Midbrain (tissue), 1 donor: ENCODE results near the gene HDAC9.
A peak's percentile ranks its signal among the peaks of the same experiment; 100 is the strongest.

Experiments used
- DNase-seq: peaks from one replicate; lab custom pipeline; 2025; lab: John Stamatoyannopoulos, UW

HDAC9 gene

GRCh38 chr7:18659746-18660145 lies 164.2 kb downstream of the HDAC9 start:
- no peak for DNase-seq

GRCh38 chr7:18663321-18663720 lies 167.8 kb downstream of the HDAC9 start:
- no peak for DNase-seq

DNA sequence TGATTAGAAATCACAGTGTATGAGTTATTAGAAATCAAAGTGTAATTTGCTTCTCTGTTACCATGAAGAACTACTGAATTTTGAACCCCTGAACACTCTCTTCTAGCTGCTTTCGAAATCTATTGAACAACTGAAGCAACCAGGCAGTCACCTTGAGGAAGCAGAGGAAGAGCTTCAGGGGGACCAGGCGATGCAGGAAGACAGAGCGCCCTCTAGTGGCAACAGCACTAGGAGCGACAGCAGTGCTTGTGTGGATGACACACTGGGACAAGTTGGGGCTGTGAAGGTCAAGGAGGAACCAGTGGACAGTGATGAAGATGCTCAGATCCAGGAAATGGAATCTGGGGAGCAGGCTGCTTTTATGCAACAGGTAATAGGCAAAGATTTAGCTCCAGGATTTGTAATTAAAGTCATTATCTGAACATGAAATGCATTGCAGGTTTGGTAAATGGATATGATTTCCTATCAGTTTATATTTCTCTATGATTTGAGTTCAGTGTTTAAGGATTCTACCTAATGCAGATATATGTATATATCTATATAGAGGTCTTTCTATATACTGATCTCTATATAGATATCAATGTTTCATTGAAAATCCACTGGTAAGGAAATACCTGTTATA lies 170.7 kb downstream of the HDAC9 start:
- DNase-seq, result peak; percentile 83

DNA sequence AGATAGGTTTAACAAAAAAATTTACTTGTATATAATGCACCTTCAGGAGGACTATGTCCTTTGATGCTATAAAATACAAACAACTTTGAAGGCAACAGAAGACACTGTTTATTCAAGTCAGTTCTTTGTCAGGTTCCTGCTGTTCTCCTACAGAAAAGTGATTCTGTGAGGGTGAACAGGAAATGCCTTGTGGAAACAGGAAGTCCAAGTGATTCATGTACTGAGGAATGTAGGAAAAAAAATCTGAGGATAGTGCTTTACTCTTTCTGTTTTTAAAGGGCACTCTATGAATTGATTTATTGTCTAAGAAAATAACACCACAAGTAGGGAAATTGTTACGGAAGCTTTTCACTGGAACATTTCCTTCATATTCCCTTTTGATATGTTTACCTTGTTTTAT lies 171.9 kb downstream of the HDAC9 start:
- no peak for DNase-seq

DNA sequence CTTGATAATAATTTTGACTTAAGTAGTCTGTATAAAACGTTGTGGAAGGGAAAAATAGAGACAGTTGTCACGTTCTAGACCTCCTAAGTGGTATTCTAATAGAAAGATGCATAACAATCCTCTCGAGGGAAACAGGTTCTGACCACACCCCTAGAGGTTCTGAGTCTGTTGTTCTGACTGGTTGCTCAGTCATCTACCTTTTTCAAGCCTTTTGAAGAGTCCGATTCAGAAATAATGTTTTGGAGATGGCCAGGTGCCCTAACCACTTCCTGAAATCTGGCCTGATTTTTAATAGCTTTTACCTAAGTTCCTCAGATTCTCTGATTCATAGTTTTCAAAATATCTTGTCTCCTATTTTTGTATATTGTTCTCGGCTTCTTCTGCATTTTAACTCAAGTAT lies 175.6 kb downstream of the HDAC9 start:
- DNase-seq, result no peak

DNA sequence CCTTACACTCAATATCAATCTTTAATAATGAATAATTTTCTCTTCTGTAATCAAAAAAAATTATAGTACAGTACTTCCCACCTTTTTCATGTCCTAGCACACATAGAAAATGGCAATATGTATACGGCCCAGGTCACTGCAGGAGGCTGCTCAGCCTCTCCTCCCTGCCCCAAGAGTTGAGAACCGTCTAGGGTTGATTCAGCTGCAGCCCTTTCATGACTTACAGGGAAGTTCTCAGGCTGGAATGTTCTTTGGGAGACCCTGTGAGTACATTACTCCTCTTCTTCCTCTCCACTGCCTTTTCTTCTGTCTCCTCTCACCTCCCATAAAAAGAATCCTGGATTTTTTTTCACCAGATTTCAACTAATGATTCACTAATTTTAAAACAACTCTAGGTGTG lies 180.0 kb downstream of the HDAC9 start:
- DNase-seq, result no peak

DNA sequence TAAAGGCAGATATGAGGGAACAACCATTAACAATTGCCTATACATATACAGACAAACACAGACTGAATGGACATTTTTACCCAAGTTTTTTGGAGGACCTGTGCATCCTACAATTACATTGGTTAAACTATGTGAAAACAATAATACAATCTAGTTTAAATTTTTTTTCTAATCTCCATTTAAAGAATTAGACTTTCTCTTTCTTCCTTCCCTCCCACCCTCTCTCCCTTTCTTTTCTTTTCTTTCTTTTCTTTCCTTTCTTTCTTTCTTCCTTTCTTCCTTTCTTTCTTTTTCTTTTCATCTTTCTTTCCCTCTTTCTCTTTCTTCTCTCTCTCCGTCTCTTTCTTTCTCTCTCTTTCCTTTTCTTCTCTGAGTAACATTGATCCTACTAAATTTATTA lies 183.7 kb downstream of the HDAC9 start:
- no peak for DNase-seq

- peak; percentile 19 for DNase-seq
These were observed 185.0 kb downstream of the HDAC9 start for GRCh38 chr7:18680576-18680975.

DNA sequence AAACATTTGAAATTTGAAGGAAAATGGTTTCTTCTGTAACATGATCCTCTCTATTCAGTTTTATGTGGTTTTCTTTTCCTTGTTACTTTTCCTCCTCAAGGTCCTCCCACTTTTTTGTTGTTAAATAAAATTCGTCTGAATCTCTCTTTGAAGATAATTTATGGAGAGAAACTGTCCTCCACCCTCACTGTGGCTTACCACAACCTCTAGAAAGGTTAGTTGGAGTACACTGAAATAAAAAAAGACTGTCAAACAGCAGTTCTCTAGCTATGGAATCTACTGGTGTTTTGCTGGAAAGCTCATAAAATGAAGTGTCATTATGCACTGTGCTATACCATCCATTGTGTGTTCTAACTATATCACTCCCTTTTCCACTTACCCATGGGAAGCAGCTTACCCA lies 189.4 kb downstream of the HDAC9 start:
- DNase-seq, result no peak

DNA sequence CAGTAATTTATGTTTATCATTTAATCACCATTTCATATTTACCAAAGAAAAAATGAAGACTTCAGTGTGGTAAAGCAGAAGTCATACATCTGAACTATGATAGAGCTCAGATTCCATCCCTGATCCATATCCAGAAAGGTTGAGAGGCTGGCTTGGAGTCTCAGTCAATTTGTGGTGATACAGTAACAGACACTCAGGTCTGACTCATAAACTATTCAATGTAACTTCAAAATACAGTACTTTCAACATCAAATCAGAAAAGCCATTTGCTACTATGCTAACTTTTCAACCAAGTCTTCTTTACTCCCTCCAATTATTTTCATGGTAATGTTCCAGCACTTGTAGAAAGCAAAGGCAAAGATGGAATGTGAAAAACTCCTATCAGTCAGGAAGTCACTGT lies 190.4 kb downstream of the HDAC9 start:
- no peak for DNase-seq

DNA sequence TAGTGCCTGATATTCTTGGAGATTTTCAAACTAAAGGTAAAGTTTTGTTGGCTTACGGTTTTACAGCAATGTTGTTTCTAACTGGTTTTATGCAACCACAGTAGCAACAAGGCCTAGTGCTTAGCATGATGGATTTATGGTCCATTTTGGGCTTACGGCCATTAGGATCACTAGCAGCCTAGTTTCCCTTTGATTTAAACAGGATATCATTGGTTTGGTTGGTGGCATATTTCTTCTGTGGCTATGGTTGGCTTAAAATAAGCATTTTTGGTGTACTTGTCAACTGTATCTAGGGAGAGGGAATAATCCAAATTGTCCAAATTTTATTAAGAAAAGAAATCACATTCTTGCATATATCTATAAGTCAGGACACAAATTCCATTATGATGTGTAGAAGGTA lies 194.0 kb downstream of the HDAC9 start:
- no peak for DNase-seq

- peak; percentile 14 for DNase-seq
These were observed 197.9 kb downstream of the HDAC9 start for GRCh38 chr7:18693406-18693805.

DNA sequence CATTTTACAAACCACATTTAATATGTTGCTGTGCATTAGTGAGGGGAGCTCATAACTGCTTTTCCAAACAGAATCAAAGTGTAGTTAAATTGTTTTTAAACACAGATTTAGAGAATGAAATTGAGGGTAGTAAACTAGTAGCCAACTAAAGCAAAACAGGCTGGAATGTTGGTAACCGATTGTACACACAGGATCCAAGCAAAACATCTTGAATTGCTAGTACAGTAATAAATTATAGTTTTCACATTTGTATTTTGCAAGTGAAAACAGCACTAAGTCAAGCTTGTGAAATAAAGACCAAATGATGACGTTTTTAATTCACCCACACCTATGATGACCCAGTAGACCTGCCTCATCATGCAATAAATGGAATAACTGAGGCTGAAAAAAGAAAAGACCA lies 198.3 kb downstream of the HDAC9 start:
- no peak for DNase-seq

GRCh38 chr7:18694484-18694883 lies 198.9 kb downstream of the HDAC9 start:
- DNase-seq, result no peak

DNA sequence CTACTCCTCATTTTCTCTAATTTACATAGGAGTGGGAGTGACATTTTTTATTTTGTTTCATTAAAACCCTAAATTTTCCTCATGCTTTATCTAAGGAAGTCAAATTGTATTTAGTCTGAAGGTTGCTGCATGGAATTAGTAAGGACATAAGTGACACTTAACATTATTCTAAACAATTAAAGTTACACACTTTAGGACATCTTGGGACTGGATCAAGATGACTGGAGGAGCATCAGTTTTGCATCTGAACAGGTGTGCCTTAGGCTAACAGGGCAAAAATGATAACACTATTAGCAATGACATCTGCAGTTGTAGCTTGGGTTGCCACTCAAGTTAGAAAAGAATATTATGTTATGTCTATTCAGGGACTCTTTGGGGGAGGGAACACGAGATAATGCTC lies 199.4 kb downstream of the HDAC9 start:
- no peak for DNase-seq

GRCh38 chr7:18698258-18698734 lies 202.7 kb downstream of the HDAC9 start:
- DNase-seq, result no peak

DNA sequence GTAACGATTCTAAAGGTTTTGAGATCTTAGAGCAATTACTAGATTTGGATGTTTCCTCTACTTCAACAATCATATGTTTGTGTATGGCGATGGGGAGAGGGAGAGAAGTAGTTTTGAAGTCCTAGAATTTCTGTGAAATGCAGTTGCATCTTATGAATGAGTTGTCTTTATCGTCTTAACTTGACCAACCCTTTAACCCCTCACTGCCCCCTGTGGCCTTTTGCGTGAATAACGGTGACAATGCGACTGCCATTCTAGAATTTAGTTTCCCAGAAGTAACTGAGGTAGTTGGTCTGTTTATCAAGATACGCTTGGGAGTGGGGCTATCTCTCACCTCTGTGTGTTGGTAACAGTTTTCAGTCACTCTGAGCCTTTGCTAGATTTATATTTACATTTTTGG lies 204.6 kb downstream of the HDAC9 start:
- DNase-seq, result no peak

- DNase-seq, result no peak
These were observed 206.7 kb downstream of the HDAC9 start for GRCh38 chr7:18702071-18702829.

DNA sequence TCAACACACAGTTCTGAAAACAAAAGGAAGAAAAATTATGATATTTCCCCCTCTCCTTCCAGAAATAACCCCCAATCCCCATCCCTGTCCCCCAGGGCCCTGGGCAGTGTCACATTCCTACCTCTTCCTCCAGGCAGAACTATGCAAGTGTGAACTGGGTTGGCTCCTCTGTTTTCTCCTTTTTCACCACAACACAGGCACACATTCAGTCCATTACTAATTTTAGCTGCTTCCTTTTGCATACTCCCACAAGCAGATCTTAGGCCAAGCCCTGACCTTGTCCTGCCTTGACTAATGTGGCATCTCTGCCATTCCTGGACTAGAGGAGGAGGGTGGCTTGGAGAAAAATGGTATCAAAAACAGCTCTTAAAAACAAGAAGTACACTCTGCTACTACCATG lies 208.1 kb downstream of the HDAC9 start:
- DNase-seq, result no peak

- DNase-seq, result no peak
These were observed 211.1 kb downstream of the HDAC9 start for GRCh38 chr7:18706670-18707069.

DNA sequence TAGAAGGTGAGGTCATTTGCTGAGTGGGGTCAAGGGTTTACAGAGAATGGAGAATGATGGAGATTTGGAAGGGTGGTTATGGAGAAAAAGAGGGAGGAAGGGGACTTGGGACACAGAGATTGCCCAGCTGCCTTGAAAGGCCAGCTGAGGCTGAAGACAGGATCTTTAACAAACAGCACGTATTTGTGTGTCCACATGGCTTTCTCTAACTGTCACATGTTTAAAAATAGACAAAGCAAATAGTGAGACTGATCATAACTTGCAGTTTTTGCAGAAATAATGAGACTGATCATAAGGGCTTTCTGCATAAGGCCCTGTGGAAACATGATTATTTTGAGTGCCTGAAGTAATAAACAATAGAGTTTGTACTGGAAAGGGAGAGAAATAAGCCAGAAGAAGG lies 212.7 kb downstream of the HDAC9 start:
- DNase-seq, result no peak

DNA sequence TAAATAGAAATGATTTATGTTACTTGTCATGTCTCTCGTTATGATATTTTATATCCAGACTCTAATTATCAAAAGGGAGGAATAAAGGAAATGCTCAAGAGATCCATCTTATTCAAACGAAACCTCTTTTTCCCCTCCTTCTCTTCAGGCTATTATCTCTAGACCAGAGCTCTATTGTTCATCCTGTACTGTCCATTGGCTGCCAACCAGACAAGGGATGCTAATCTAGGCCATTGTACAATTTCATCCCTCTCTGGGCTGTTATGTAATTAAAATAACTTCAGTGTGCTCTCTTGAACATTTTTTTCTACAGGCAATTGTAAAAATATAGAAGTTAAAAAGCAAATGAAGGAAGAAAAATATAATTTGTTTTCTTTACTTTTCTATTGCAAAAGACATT lies 220.4 kb downstream of the HDAC9 start:
- DNase-seq, result no peak

- DNase-seq, result no peak
These were observed 225.9 kb downstream of the HDAC9 start for GRCh38 chr7:18721429-18721828.

DNA sequence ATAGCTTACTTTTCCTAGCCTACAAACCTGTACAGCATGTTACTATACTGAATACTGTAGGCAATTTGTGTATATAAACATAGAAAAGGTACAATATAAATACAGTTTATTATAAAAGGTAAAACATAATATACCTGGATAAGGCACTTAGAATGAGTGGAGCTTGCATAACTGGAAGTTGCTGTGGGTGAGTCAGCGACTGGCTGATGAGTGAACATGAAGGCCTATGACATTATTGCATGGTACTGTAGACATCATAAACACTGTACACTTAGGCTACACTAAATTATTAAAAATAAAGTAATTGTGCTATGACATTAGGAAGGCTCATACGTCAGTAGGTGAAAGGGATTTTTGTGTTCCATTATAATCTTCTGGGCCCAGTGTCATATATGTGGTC lies 228.8 kb downstream of the HDAC9 start:
- no peak for DNase-seq
